Upper lobe of right lung (tissue), 1 donor: ENCODE results near the gene MAML1. TPM values are rescaled to one million over a fixed set of nuclear protein-coding genes. Genes with fewer than 3 reads are reported as not detected.

ENCODE experiments used
- ATAC-seq: fragments of 200-7000 bp; cut with Tn5 transposase; one replicate; pipeline ENCODE4 v1.9.1; 2020; ENCODE audit warnings: mild to moderate bottlenecking, moderate library complexity
- DNase-seq: peaks from one replicate; pipeline ENCODE4 v3.0.0-alpha.2; 2020
- H3K27ac ChIP-seq: fragments of 200-600 bp; one replicate; pipeline ENCODE4 v1.8.0; 2022
- H3K27me3 ChIP-seq: fragments of 200-600 bp; one replicate; pipeline ENCODE4 v1.8.0; 2022; ENCODE audit warnings: mild to moderate bottlenecking
- H3K36me3 ChIP-seq: fragments of 200-600 bp; one replicate; pipeline ENCODE4 v1.8.0; 2022
- H3K4me1 ChIP-seq: fragments of 200-600 bp; one replicate; pipeline ENCODE4 v1.8.0; 2022
- H3K4me3 ChIP-seq: fragments of 200-600 bp; one replicate; pipeline ENCODE4 v1.8.0; 2022; ENCODE audit warnings: mild to moderate bottlenecking
- H3K9me3 ChIP-seq: fragments of 200-600 bp; one replicate; pipeline ENCODE4 v1.8.0; 2022
- CTCF ChIP-seq: fragments of 200-600 bp; IDR thresholded peaks from one replicate; pipeline ENCODE4 v1.8.0; 2022; ENCODE audit warnings: antibody characterized with exemption
- intact Hi-C: fragments of 100-400 bp; cut with DNase I; formaldehyde crosslinking; loops from one replicate; pipeline ENCODE4 v1.11.0; 2022
- total RNA-seq: library from RNA; stranded (reverse); fragmentation: NEBNext Ultra II Directional; extraction: Animal tissue kit (Norgen Biotek cat#: 25700); gene quantifications from one replicate; pipeline ENCODE4 v1.2.1, GENCODE V29; 2021
- donor health status: DM: no; HTN: yes; CAD: no; lungs with severe emphysema.

Gene MAML1
- total RNA-seq, 1 donor from 2014 or later: 24.4 TPM

GRCh38 chr5:179803651-179804554 is 71.3 kb downstream of the MAML1 start:
- peak overlapping the region; percentile 11 for H3K27ac ChIP-seq
- no peaks in the 10 kb centered on the region for H3K9me3 ChIP-seq
- peaks cover 24% of the 10 kb centered on the region for H3K36me3 ChIP-seq
- H3K4me3 ChIP-seq: no peak overlapping the region
- ATAC-seq (peak; percentile 3), DNase-seq (peak; percentile 72)
- intact Hi-C loops: no loop called here
- peaks cover 32% of the 10 kb centered on the region for H3K4me1 ChIP-seq
- no peaks in the 10 kb centered on the region for H3K27me3 ChIP-seq
- TF ChIP-seq CTCF: no peak

DNA sequence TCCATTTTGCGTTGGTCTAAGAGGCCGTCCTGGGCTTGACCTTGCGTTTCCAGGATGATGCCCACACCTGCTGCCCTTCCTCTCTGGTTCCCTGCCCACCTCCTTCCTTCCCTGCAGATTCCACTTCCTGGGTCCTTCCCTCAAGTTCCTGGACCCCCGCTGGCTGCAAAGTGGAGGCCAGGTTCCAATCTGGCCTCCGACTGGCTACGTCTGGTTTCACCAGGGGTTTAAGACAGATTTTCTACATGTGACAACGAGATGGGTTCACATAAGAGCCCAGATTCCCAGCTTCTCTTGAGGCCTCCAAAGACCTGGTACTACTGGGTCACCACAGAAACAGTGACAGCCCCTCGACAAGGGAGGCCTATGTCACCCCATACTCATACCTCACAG is 71.9 kb downstream of the MAML1 start:
- H3K4me1 ChIP-seq: peaks cover 32% of the 10 kb centered on the region
- intact Hi-C loops: no loop called here
- peak overlapping the region; percentile 87 for H3K4me3 ChIP-seq

DNA sequence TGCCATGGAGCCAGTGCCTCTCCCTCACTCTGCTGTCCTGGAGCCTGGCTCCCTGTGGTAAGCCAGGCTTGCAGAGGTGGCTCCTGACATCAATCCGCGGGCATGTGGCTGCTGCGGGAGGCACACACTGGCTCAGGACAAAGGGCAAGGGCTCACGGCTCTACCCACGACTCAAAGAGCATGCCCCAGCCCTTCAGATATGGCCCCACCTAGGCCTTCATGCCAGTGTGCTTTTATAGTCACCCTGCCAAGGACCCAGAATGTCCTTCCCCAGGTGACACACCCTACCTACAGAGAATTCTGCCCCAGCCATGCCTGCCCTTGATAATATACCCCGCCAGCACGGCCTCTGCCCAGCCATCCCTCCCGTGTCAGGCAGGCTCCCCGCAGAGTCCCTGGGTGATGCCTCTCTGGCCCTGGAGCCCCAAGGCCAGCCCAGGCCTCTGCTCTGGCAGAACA is 72.5 kb downstream of the MAML1 start:
- H3K27ac ChIP-seq: peak overlapping the region; percentile 93
- H3K27me3 ChIP-seq: no peaks in the 10 kb centered on the region
- ATAC-seq (peak; percentile 1), DNase-seq (peak; percentile 67)
- no peaks in the 10 kb centered on the region for H3K9me3 ChIP-seq
- no peak for TF ChIP-seq CTCF
- H3K4me1 ChIP-seq: peaks cover 32% of the 10 kb centered on the region
- H3K36me3 ChIP-seq: peaks cover 12% of the 10 kb centered on the region
- intact Hi-C loops: no loop called here
- peak overlapping the region; percentile 87 for H3K4me3 ChIP-seq

More for the DNA sequence above, 71.9 kb downstream of the MAML1 start:
- ATAC-seq: no peak
- Histone ChIP-seq H3K27me3 (no peaks in the 10 kb centered on the region), H3K27ac (peak overlapping the region; percentile 11), H3K36me3 (peaks cover 18% of the 10 kb centered on the region), H3K9me3 (no peaks in the 10 kb centered on the region)
- TF ChIP-seq CTCF: no peak
- DNase-seq: no peak

DNA sequence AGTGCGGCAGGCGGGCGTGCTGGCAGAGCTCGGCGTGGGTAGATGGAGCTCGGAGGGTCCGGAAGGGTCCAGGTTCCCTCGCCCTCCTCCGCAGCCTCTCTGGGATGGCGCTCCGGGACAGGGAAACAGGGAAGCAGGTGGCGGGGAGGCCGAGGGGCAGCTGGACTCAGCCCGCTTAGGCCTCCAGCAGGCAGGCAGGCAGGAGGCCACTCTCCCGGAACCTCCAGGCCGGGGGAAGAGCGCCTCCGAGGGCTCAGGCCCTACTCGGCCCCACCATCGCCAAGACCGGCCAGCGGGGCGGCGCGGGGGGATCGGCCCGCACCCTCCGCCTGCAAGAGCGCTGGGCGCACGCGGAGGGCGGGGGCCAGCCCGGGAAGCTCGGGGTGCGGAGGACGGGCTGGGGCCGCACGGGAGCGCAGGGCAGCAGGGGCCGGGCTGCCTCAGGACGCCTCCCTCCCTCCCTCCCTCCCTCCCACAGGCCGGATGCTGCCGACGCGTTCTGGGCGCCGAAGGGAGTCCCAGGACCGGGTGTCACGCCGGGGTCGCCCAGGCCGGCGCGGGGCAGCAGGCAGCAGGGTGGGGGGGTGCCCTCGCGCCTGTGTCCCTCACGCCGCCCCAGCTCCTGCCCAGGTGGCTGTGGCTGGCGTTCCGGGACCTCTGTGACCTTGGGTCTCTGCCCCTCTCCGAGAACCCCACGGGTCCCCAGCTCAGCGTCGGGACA is 73.1 kb downstream of the MAML1 start:
- intact Hi-C loops: no loop called here
- no peak for TF ChIP-seq CTCF

GRCh38 chr5:179806250-179807048 is 73.8 kb downstream of the MAML1 start, which contains the start of gene MGAT4B:
Gene MGAT4B, minus strand, starts transcription at chr5:179806866. Its CDS starts 283 bp downstream, at chr5:179806583.
- no peak for TF ChIP-seq CTCF
- DNase-seq (peak; percentile 90), ATAC-seq (peak; percentile 88)
- Histone ChIP-seq H3K4me1 (peaks cover 32% of the 10 kb centered on the region), H3K9me3 (no peaks in the 10 kb centered on the region), H3K27ac (peak within 1 kb of the TSS; percentile 93), H3K36me3 (peaks cover under 1% of the 10 kb centered on the region), H3K4me3 (peak within 1 kb of the TSS; percentile 87), H3K27me3 (no peaks in the 10 kb centered on the region)
- intact Hi-C loops: no loop called here

More for the DNA sequence above, 73.1 kb downstream of the MAML1 start:
- H3K27ac ChIP-seq: peak overlapping the region; percentile 93
- ATAC-seq (peak; percentile 46), DNase-seq (peak; percentile 81)
- peak overlapping the region; percentile 87 for H3K4me3 ChIP-seq
- no peaks in the 10 kb centered on the region for H3K27me3 ChIP-seq
- peaks cover 32% of the 10 kb centered on the region for H3K4me1 ChIP-seq
- H3K36me3 ChIP-seq: peaks cover 8% of the 10 kb centered on the region
- no peaks in the 10 kb centered on the region for H3K9me3 ChIP-seq
